HCEC 1CT (cell line): ENCODE data around the gene CYP27C1.

Source experiments
- DNase-seq: peaks from one replicate; pipeline ENCODE4 v3.0.0-alpha.2; 2017

Gene CYP27C1

DNA sequence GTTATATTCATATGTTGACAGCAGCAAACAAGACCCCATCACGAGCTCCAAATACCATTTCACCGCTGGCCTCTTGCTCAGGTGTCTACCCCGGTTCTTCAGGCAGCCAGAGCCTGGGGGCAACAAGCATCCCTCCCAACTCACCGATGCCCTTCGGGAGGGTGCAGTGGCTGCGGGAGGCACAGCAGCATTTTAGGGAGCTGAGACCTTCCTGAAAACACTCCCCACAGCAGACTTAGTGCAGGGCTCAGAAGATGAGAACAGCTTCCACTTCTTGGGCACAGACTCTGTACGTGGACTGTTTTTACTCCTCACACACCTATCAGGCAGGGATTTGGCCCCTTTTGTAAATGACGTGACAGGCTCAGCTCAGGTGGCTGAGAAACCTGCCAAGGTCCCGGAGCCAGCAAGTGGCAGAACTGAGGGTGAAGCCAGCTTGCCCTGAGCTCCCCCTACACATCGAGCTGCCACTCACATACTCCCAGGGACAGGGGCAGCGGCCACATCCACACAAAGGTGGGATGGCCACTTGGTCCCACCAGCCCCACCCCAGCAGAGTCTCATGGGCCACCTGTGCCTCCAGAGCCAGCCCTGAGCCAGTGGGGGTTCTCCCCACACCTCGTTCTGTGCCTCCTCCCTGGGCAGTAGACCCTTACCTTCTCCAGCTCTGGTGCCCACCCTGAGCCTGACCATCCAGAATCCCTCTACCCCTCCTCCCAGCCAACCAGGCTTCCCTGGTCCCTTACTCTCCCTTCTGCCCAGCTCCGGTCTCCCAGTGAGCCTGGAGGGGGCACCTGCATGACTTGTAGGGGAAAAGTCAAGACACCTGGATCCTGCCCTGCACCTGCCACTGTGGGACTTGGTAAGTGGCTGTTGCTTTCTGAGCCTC is 28.5 kb downstream of the CYP27C1 start:
- DNase-seq, result no peak

DNA sequence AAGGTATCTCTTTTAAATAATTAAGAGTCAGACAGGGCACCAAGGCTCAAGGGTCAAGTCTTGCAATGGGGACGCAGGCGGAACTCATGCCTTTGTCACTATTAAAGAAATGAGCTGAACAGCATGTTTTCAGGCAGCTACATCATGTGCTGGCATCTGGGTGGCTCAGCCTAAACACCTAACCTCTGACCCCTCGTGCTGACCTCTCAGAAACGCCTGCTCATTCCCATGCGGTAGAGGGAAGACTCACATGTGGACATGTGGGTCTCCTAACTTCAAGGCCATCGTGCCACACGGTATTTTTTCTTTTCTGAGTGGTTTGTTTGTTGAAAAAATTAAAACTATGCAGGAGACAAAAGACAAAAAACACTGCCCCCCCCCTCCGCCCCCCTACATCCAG is 31.3 kb downstream of the CYP27C1 start:
- no peak for DNase-seq

DNA sequence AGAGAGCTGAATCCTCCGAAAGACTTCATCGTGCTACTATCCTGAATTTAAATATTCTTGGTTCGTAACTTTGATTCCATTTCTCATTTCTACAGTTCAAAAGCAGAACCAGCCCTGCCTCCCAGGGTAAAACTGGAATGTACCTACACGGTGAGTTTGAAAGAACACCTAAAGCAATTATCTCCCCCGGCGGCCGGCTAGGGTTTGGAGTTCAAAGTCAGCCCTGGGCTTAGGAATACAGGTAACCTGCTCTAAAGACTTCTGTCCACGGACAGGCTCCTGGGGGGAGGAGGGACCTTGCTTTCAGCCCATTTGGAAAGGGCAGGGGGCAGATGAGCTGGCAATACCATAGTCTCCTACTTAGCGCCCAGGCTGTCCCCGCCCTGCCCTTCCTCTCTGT is 32.3 kb downstream of the CYP27C1 start:
- no peak for DNase-seq

DNA sequence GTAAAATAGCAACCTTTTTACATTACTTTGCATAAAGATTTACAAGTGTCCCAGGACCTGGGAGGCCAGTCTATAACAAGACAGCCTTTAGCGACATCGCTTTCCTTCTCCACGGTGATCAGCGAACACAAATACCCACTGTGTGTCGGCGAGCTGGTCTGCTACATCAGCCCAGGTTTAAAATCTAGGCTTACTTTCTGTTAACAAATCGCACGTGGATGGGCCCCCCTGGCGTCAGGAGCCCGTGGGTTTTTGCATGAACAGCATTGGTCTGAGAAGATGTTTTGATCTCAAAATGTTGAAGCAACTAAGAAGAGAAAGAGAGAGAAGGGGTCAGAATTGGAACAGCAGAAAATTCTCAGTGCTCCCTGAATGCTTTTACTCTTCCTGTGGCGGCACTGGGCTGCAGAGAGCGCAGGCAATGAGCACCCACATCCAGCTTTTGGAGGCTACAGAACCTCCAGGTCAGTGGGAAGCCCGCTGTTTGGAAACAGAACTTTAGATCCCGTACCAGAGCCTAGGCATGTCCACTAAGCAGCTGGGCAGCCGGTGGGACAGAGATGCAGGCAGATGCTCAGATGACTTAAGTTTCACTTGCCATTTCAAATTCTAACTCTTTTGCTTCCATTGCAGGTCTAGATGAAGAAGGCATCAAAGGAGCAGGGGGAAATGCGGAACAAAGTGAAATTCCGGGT is 32.9 kb downstream of the CYP27C1 start:
- no peak for DNase-seq

DNA sequence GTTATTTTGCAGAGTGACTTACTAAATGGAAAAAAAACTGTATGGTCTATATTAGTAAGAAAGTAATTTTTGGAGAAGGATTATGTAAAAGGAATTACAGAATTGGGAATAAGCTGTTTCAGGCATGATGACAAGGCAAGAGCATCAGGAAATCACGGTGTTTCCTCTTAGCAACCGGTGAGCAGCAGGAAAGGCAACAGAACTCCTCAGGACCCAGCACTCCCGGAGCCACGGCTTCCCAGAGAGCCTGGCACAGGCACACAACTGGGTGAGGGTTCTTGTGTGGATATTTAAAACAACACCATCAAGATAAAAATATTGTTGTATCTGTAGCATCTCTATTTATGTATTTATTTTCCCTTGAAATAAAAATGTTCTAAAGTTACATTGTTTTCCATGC is 34.4 kb downstream of the CYP27C1 start:
- DNase-seq, result no peak

DNA sequence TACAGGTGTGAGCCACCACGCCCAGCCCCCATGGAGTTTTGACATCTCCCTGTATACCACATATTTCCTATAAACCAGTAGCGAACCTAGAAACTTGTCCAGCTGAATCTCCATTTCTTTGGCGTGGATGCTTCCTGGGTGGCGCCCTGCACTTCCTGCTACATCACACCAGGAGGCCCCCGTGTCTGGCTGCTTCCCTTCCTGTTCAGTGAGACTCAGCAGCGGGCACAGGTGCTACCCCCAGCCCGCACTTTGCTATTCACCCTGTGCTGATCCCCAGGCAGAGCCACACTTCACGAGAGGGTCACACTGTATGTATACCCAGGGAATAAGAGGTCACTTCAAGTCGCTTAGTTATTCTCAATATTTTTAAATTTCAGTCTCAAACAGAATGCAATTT is 35.0 kb downstream of the CYP27C1 start:
- DNase-seq, result no peak

DNA sequence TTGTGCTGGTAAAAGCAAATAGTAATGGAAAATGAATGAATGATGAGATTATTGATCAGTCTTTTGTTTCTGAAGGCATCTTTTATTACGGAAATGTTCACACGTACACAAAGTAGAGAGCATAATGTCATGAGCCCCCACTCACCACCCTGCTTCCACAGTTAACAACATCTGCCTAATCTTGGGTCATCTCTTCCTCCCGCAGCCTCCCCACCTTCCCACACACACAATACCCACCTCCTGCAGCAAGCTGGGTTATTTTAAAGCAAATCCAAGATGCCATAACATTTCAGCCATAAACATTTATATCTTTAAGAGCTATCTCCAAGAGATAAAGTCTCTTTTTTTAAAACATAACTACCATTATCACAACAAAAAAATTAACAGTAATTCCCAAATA is 36.3 kb downstream of the CYP27C1 start:
- no peak for DNase-seq

DNA sequence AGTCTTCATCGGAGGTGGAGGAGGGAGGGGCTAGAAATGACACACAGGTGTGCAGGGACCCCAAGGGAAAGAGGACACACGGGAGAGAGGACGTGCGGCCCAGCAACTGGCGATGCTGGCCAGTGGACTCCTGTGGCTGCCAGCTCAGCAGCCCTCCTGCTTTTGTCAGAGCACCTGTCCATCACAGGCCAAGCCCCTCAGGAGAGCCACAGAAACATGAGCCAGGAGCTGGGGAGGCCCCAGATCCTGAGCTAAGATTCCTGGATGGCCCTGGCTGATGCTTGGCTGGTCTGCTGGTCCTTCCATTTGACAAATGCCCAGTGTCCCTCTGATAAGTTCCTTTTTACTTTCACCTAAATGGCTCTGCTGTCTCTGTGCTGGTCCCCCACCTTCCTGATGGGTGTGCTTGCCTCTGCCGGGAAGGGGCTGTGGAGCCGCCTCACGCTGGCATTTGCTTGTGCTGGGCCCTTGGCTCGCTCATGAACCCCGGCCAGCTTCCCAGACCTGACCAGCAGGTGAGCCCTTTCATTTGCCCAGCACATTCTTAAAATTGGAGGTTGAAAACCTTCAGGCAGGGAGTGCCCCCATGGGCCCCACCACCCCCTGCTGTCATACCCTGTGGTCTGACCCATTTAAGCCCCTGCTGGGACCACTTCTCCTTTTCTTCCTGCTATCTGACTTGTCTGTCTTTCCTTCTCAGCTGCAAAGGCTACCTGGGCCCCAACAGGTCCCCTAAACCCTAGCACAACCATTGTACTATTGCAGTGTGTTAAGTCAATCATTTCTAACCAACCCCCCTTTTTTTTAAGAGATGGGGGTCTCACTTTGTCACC is 37.3 kb downstream of the CYP27C1 start:
- DNase-seq, result no peak

DNA sequence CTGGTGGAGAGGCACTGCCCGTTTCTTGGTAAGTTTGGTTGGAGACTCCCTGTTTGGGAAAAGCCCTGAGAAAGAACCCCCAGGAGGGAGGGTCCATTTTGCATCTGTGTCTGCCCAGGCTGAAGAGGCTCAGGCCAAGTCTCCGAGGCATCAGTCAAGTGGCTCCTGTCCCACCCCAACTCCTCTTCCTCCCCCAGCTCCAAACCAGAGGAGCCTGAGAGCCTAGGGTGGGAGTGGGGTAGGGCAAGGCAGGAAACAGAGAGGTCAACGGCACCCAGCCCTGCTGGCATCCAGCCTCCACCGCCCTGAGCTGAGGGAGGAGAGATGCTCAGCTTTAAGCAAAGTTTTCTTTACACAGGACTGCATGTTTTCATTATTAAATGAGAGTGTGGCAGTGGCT is 38.2 kb downstream of the CYP27C1 start:
- no peak for DNase-seq

DNA sequence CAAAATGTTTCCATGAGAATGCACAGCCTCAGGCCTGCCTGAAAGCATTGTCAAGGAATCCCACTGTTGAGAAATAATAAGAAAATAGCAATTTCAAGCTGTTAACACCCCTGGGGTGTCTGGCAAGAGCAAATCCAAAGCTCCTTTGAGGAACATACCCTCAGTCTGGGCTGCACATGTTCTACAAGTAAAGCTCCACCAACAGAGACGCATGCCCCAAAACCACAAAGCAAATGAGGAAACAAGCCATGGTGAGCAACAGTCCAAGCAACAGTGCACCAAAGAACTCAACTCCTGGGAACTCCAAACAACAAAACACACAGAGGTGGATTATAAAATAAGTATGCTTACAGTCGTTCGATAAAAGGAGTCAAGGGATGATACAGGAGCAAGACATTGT is 40.3 kb downstream of the CYP27C1 start:
- no peak for DNase-seq

DNA sequence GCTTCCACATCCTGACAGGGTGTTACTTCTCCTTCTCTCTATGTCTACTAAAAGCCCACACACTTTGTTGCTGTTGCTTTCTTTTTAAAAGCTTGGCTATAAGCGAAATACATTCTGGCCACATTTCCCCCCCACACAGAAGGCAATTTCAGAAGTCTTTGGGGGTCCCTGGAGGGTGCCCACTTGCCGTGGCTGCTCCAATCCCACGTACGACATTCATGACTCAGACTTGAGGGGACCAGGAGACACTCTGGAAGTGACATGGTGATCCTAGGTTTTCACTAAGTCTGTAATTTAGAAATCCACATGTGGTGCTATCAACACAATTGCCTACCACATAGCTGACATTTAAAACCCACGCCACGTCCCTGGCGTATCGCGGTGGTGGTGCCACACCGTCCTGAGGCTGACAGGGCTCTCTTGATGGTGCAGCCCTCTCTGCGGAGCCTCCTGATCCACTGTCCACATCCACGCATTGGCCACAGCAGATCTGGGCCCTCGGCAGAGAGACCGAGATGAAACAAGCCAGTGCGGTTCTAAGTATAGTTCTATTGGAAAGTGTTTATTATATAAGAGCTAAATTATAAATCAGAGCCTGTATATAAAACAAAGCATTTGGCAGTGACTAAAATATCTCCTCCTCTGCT is 42.4 kb downstream of the CYP27C1 start:
- no peak for DNase-seq

DNA sequence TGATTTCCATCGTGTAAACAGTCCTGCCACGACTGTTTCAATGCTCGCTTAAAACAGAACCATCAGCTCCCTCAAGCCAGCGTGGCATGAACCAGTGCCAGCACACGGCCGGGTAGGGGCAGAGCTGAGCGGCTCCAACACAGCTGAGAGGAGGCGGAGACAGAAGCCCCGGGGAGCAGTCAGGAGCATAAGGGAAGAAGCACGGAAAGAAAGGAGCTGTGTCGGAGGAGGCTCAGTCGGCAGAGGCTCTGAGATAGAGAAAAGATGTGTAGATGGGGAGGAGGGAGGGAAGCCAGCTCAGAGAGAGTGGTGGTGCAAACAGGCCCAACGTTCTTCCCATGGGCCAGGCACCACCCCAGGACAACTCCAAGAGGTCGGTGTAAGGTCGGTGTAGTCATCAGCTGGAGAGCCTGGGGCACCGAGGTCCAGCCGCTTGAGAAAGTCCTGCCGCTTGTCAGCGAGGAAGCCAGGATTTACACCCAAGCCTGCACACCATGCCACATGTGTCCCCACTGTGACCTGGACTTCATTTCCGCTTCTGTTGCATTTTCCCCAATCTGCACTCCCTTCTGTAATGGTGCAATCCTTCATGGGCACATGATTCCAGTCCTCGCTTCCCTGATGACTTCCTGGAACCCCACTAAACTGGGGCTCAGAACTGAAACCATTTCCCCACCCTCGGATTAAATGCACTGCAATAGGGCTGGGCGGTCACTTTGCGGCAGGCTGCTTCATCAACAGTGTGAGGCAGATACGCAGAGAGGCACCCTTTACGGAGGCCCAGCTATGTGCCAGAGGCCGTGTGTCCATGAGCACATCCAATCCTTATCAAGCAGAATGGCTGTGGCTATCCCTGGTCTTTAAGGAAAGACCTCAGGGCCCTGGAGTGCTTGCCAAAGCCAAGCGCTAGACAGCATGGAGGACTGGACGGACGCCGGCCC is 43.5 kb downstream of the CYP27C1 start:
- DNase-seq, result peak; percentile 28

DNA sequence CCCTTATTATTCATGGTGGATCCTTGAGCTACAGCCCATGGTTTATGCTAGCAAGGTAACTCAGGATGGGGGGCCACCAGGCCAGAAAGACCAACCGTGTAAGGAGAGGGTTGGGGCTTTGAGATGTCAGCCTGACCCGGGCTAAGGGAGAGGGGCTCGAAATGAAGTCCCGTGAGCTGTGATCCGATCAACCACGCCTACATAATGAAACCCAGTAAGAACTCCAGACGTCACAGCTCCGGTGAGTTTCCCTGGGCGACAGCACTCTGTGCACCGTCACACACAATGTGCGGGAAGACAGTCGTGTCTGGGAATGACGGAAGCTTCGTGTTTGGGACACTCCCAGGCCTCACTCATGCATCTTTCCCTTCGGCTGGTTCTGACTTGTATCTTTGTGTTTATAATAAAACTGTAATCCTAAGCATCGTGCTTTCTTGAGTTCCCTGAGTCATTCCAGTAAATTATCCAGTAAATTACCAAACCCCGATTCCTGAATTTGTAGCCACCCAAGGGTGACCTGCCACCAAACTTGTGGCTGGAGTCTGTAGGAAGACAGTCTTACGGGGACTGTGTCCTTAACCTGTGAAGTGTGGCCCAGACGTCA is 44.2 kb downstream of the CYP27C1 start:
- peak; percentile 27 for DNase-seq

DNA sequence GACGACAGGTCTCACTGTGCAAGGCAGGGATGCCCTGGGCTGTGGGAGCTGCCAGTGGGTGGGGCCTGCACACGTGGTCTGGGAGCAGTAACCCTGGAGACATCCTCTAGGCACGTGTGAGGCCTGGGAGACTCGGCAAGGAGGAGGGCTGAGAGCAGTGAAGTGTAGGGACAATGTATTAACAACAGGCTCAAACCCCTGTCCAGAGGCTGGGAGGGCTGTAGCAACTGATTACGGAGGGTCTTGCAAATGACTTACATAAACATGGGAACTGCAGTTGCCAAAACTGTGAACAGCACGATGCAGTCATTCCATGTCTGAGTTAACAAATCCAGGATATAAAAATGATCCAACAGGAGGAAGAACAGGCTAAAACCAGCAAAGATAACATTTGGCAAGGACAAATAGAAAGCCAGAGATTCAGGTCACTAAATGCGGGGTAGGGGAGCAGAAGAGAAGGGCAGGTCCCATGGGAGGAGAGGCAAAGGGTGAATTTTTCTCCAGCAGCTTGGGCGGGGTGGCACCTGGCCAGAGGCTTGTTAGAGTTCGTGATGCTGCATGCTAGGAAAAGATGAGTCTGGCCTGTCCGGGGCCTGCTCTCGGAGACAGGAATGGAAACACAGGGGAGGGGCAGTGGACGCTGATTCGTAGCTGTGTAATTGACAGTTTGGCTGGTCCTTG is 44.9 kb downstream of the CYP27C1 start:
- DNase-seq, result no peak

DNA sequence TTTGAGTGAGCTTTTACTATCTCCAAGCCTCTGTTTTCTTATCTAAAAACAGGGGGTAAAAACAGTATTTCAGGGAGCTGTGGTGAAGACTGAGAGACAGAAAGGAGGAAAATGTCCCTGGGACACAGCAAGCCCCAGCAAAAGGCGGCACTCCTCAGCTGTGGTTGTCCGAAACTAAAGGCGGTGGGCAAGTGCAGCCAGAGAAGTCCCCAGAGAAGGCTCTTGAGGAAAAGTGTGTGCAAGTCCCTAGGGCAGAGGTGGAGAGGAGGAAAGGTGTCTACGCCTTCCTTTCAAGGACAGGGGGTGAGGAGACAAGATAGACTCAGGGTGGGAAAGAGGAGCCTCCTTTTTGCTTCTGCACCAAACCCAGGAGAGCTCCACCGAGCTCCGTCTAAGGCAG is 45.5 kb downstream of the CYP27C1 start:
- no peak for DNase-seq

DNA sequence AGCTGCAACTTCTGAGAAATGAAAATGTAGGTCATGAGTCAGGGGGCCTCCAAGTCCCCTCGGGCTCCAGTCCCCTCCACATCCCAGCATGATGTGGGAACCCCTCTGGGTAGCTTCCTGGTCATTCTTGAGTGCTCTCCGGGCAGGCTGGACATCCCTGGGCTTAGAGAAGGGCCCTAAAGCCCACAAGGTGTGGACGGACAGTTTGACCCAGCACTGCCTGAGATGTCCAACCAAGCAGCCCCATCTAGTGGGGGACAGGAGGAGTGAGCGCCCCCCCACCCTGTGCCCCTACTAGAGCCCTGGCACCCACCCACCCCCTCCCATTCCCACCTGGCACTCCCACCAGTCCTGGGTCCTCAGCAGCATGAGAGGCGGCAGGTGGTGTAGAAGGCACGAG is 46.0 kb downstream of the CYP27C1 start:
- peak; percentile 27 for DNase-seq

DNA sequence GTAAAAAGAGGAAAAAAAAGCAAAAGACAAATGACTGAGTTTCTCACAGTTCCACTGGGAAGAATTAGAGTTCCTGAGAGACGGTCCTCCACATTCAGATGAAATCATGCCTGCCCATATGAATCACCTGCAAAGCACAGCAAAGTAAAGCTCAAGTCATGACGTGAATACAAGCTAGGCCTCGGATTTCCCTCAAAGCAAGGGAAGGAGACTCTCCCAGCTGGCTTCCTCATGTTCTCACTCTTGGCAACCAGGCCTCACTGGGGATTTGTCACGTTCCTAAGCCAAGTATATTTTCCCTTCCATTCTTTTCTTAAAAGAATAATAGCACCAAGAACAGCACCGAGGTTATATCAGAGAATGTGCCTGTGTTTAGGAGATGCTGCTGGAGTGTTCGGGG is 47.0 kb downstream of the CYP27C1 start:
- DNase-seq, result peak; percentile 50

DNA sequence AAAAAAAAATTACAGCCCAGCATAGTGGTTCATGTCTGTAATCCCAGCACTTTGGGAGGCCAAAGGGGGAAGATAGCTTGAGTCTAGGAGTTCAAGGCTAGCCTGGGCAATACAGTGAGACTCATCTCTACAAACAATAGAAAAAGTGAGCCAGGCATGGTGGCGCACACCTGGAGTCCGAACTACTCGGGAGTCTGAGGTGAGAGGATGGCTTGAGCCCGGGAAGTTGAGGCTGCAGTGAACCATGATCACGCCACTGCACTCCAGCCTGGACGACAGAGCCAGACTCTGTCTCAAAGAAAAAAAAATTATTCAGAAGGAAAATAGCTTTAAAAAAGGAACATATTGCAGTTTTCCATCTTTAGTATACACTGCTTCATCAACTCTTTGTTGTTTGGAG is 47.8 kb downstream of the CYP27C1 start:
- no peak for DNase-seq

DNA sequence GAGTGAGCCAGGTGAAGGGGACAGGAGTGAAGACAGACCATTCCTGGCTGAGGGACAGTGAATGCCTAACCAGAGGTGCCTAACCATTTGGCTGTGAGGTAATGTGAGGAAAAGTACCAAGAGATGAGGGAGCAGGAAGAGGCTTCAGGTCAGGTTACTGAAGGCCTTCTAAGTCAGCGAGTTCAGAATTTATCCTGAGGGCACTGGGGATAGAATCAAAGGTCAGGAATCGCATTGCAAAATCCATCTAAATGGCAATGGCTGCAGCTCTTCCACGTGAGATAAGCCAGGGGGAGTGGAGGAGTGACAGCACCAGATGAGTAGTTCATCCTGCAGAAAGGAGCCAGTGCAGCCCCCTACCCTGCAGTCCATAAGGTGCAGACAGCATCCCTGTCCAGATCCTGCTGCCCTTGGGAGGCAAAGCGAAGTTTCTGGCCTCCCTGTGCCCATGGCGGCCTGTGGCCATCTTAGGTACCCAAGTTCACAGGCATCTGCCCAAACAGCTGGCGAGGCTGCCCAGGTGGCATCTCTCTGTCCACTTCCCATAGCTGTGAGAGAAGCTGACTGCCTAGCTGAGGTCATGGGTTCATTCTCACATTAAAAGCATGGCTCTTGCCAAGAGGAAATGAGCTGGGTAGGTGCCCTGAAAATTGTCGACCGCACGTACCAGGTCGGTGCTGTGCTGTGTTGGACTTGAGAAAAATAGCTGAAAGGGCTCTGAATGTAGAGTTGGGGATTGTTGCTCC is 49.5 kb downstream of the CYP27C1 start:
- DNase-seq, result no peak

DNA sequence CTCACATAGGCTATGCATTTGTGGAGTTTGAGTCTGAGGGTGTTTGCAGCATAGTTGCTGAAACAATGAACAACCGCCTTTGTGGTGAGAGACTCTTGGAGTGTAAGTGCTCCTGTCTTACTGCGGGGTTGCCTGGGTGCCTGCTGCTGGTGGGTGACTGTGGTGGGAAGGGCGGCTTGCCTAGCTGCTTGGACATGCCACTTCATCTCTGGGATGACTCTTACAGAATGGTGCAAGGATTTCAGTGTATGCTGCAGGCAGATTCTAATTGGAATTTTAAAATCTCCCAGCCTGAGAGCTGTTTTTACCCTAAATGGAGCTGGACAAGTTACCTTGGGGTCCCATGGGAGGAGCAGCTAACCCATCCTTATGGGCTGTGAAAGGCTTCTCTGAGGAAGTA is 50.1 kb downstream of the CYP27C1 start:
- DNase-seq, result no peak
